Measurements from ENCODE around the gene VANGL2.

VANGL2 gene

GRCh38 chr1:160397651-160398050 is 2.7 kb upstream of the VANGL2 start:
- Histone ChIP-seq H3K9me3 (no peaks in the 10 kb centered on the region), H3K4me3 (ENCODE audit: low read depth in 1 of 2, low read length in 1 of 2) (no peak overlapping the region), H3K27me3 (peaks cover 65% of the 10 kb centered on the region), H3K27ac (no peak overlapping the region), H3K4me1 (ENCODE audit: control insufficient read depth in 1 of 2, insufficient read depth in 1 of 2, low read depth in 1 of 2, low read length in 1 of 2) (peaks cover 0 to 10% of the 10 kb centered on the region in 2 experiments), H3K36me3 (no peaks in the 10 kb centered on the region)
- TF ChIP-seq, protein P1, sequence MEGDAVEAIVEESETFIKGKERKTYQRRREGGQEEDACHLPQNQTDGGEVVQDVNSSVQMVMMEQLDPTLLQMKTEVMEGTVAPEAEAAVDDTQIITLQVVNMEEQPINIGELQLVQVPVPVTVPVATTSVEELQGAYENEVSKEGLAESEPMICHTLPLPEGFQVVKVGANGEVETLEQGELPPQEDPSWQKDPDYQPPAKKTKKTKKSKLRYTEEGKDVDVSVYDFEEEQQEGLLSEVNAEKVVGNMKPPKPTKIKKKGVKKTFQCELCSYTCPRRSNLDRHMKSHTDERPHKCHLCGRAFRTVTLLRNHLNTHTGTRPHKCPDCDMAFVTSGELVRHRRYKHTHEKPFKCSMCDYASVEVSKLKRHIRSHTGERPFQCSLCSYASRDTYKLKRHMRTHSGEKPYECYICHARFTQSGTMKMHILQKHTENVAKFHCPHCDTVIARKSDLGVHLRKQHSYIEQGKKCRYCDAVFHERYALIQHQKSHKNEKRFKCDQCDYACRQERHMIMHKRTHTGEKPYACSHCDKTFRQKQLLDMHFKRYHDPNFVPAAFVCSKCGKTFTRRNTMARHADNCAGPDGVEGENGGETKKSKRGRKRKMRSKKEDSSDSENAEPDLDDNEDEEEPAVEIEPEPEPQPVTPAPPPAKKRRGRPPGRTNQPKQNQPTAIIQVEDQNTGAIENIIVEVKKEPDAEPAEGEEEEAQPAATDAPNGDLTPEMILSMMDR (IDR thresholded peaks at IDR 0.05): no peak

DNA sequence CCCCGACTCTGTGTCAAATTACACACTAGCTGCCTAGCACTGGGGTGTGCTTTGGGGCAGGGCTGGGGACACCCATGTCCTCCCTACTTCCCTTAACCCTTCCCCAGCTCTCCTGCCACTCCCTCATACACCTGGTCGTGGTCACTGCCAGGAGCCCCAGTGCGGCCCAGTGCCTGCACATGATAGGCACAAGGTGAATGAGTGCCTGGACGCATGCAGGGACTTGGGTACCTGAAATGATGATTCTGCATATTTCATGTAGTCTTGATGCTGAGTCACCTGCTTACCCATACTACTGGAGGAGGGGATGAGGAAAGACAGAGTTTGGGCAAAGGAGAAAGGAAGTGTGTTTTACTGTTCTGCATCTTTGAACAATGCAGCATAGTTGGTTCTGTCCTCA is 1.5 kb upstream of the VANGL2 start:
- peaks cover 0 to 10% of the 10 kb centered on the region in 2 experiments for H3K4me1 ChIP-seq (ENCODE audit: control insufficient read depth in 1 of 2, insufficient read depth in 1 of 2, low read depth in 1 of 2, low read length in 1 of 2)
- no peak overlapping the region for H3K27ac ChIP-seq
- H3K9me3 ChIP-seq: no peaks in the 10 kb centered on the region
- H3K27me3 ChIP-seq: peaks cover 71% of the 10 kb centered on the region
- H3K36me3 ChIP-seq: no peaks in the 10 kb centered on the region
- H3K4me3 ChIP-seq (ENCODE audit: low read depth in 1 of 2, low read length in 1 of 2): no peak overlapping the region
- TF ChIP-seq, protein P1 (IDR thresholded peaks at IDR 0.05): no peak

DNA sequence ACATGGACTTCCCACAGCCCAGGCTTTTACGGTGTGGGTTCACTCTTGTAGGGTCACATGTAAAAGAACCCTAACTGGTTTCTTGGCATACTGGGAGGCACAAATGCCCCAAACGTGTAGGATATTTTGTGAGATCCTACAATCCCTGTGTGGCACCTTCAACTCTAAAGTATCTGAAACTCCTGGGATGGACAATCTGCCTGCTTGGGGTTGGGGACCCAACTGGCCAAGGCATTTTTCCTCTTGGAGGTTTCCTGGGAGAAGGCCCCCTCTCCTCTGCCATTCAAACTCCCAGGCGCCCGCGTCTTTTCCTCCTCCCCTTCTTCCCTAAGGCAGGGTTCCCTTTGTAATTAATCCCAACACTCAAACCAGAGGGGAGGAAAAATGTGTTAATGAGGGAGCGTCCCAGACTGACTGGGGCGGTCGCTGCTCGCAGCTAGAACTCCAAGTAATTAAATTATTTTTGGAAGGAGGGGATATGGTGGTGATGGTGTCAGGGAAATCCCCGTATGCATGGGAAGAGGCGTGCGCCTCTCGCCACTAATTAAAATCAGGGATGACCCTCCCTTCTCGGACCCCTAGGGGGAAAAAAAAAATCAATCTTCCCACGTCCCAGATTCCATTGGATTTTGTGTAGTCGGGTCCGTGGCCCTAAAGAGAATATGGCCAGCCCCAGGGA is 681 bp upstream of the VANGL2 start:
- no peak overlapping the region for H3K4me3 ChIP-seq (ENCODE audit: low read depth in 1 of 2, low read length in 1 of 2)
- TF ChIP-seq, protein P1 (IDR thresholded peaks at IDR 0.05): no peak
- H3K27me3 ChIP-seq: peaks cover 71% of the 10 kb centered on the region
- H3K27ac ChIP-seq: no peak overlapping the region
- H3K9me3 ChIP-seq: no peaks in the 10 kb centered on the region
- no peaks in the 10 kb centered on the region for H3K36me3 ChIP-seq
- peaks cover 0 to 10% of the 10 kb centered on the region in 2 experiments for H3K4me1 ChIP-seq (ENCODE audit: control insufficient read depth in 1 of 2, insufficient read depth in 1 of 2, low read depth in 1 of 2, low read length in 1 of 2)

- Histone ChIP-seq H3K27me3 (peaks cover 65% of the 10 kb centered on the region), H3K4me3 (ENCODE audit: low read depth in 1 of 2, low read length in 1 of 2) (peak overlapping the region in 1 of 2 experiments; percentile 18), H3K27ac (no peak overlapping the region), H3K4me1 (ENCODE audit: control insufficient read depth in 1 of 2, insufficient read depth in 1 of 2, low read depth in 1 of 2, low read length in 1 of 2) (peaks cover 0 to 10% of the 10 kb centered on the region in 2 experiments), H3K36me3 (no peaks in the 10 kb centered on the region), H3K9me3 (no peaks in the 10 kb centered on the region)
- TF ChIP-seq, protein P1 (IDR thresholded peaks at IDR 0.05): no peak
Measured at GRCh38 chr1:160400646-160401486, 502 bp downstream of the VANGL2 start.

GRCh38 chr1:160401487-160401805 is 1.1 kb downstream of the VANGL2 start:
- no peaks in the 10 kb centered on the region for H3K36me3 ChIP-seq
- TF ChIP-seq, protein P1 (IDR thresholded peaks at IDR 0.05): no peak
- H3K9me3 ChIP-seq: no peaks in the 10 kb centered on the region
- peaks cover 65% of the 10 kb centered on the region for H3K27me3 ChIP-seq
- H3K4me1 ChIP-seq (ENCODE audit: control insufficient read depth in 1 of 2, insufficient read depth in 1 of 2, low read depth in 1 of 2, low read length in 1 of 2): peaks cover 0 to 10% of the 10 kb centered on the region in 2 experiments
- H3K4me3 ChIP-seq (ENCODE audit: low read depth in 1 of 2, low read length in 1 of 2): no peak overlapping the region
- no peak overlapping the region for H3K27ac ChIP-seq

All from neutrophil (primary cell).